NB4 (cell line): ENCODE data around the gene DOCK3.

ENCODE experiments used
- CTCF ChIP-seq: IDR thresholded peaks from one replicate; pipeline ENCODE4 v1.5.1; 2012; ENCODE audit warnings: low read depth, low read length
- POLR2A ChIP-seq: IDR thresholded peaks from 2 replicates; pipeline ENCODE4 v1.6.1; 2011; ENCODE audit warnings: mild to moderate bottlenecking; ENCODE audit not compliant: insufficient read length; ENCODE audit errors: extremely low read depth

DNA sequence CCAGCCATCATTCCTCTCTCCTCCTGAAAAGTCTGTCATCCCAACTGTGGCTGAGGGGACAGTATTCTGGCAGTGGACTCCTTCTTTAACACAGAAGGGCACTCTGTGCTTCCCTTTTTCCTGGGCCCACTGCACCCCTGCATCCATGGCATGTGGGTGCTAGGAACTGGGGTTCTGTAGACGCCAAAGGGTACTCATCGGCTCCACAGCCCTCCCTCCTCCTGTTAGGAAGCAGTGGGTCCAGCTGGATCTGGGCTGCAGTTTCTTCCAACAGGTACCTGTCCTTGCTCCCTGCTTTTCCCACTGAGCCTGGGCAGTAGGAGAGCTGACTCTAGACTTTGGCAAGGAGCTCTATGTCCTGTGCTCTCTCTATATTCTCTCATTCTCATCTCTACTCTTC lies 704.0 kb downstream of the DOCK3 start:
- no peak for TF ChIP-seq CTCF
- no peak for TF ChIP-seq POLR2A
